Measurements from ENCODE around the gene GFM2.
"Not testable (repeated sequence)": the region's sequence is repeated elsewhere in the genome, so short reads cannot be mapped to it uniquely, and the experiment has no call there.

GFM2 gene

GRCh38 chr5:74686962-74687751 is 79.8 kb downstream of the GFM2 start:
- DNase-seq: no peak

- DNase-seq: peak; percentile 58
Observed at GRCh38 chr5:74685979-74686631, 80.8 kb downstream of the GFM2 start.

- peak; percentile 93 for DNase-seq
Observed at GRCh38 chr5:74684900-74685851, 81.7 kb downstream of the GFM2 start, which contains the start of gene HEXB. Gene HEXB (plus strand): TSS chr5:74685233. CDS start chr5:74685261, 28 bp downstream.

GRCh38 chr5:74679966-74680365 is 87.0 kb downstream of the GFM2 start:
- no peak for DNase-seq

GRCh38 chr5:74679300-74679699 is 87.6 kb downstream of the GFM2 start:
- DNase-seq: not testable (repeated sequence)

- DNase-seq: not testable (repeated sequence)
Observed at GRCh38 chr5:74678123-74678522, 88.8 kb downstream of the GFM2 start.

GRCh38 chr5:74676466-74676865 is 90.5 kb downstream of the GFM2 start:
- DNase-seq: not testable (repeated sequence)

- no peak for DNase-seq
Observed at GRCh38 chr5:74673011-74673790, 93.7 kb downstream of the GFM2 start.

GRCh38 chr5:74672215-74672877 is 94.6 kb downstream of the GFM2 start:
- DNase-seq: no peak

Measured in activated CD8-positive, alpha-beta memory T cell treated with anti-CD3 and anti-CD28 coated beads for 24 hours (primary cell).